HG03565 (cell line): Measurements from ENCODE around the gene RPL10.

ENCODE experiments used
- ATAC-seq: cut with Tn5 transposase; IDR thresholded peaks from one replicate; pipeline ENCODE4 v1.9.1; 2021; ENCODE audit warnings: mild to moderate bottlenecking, moderate library complexity; ENCODE audit not compliant: unreplicated experiment

The RPL10 gene

GRCh38 chrX:154428176-154429171, 30.3 kb downstream of the RPL10 start, which contains the start of gene ATP6AP1:
ATP6AP1 (plus strand) TSS chrX:154428677; CDS start chrX:154428693, 16 bp downstream.
- ATAC-seq = peak; percentile 95

GRCh38 chrX:154429711-154430110, 31.5 kb downstream of the RPL10 start:
- no peak for ATAC-seq

DNA sequence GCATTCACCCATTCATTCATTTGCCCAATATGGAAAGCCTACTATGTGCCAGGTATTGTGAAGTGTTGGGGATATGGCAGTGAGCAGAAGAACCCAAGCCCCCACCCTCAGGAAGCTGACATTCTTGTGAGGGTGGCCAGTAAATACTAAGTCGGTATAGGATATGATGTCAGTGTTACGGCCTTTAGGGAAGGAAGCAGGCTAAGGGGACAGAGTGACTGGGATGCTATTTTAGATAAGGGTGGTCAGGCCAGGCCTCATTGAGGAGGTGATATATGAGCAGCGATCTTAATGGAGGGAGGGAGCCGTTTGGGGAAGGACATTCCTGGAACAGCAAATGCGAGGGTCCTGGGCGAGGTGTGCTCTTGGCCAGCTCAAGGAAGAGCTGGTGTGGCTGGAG, 32.3 kb downstream of the RPL10 start:
- ATAC-seq = no peak

DNA sequence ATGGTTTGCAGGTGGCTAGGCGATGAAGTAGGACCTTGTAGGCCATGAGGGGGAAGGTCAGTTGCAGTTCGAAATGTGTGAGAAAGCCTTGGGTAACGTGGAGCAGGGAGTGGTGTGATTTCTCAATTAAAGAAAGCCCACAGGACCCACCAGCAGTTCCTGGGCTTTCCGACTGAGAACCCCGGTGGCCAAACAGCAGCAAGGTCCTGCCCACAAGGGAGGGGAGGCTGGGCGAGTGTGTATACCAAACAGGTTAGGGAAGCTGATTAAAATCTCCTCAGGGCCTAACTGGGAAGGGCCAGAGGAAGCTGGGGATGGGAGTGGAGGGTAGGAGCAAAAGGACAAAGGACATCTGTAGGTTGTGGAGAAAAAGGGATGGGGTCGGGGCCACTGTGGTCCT, 32.7 kb downstream of the RPL10 start:
- ATAC-seq = no peak

DNA sequence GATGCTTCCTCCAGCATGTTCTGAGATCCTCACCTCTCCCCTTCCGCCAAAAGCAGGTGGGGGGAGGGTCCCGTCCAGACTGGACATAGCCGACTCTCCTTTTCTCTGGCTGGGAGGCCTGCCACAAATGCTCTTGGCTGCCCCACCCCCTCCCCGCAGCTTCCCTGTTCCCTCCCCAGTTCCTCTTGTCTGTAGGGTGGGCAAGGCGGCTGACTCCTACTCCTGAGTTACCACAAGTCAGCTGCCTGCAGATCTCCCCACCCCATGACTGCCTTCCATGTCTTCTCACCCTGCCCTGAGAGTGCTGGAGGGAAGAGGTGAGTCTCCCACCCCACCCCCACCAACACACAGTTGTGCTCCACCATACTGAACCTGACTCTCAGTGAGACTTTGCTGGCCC, 33.2 kb downstream of the RPL10 start:
- no peak for ATAC-seq

GRCh38 chrX:154432210-154432609, 34.0 kb downstream of the RPL10 start:
- ATAC-seq = no peak

GRCh38 chrX:154433605-154434004, 35.4 kb downstream of the RPL10 start:
- no peak for ATAC-seq

- no peak for ATAC-seq
Observed at GRCh38 chrX:154434394-154435168, 36.4 kb downstream of the RPL10 start.

- ATAC-seq = no peak
Observed at GRCh38 chrX:154435171-154435733, 37.1 kb downstream of the RPL10 start.

GRCh38 chrX:154436374-154436982, 38.3 kb downstream of the RPL10 start:
- no peak for ATAC-seq

DNA sequence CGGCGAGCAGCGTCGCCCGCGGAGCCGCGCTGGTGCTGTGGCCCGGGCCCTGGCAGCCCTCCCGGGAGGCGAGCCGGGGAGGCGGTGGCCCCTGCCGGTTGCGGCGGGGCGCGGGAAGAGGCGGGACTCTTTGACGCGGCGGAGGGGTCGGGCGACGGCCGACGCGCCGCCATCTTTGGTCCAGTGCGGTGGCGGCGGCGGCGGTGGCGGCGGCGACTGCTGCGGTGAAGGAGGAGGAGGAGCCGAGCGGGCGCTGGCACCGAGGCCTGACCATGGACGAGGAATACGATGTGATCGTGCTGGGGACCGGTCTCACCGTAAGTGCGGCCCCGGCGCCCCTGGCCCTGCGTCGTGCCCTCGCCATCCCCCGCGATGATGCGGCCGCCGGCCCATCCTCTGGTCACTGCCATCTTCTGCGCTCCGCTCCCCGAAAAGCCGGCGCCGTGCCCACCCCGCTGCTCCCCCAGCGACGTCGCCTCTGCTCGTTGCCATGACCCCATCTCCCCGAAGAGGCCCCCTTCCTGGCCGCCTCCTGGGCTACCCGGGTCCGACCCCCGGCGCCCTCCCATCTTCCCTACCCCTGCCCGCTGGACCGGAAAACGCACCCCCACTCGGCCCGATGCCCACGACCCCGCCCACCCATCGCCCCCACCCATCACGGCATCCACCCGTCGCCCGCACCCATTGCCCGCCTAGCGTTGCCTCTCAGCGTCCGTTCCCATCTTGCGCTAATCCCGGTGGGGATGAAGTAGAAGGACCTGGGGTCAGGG, 39.0 kb downstream of the RPL10 start, which contains the start of gene GDI1:
Gene GDI1, plus strand, starts transcription at position 172 of the 770 bp plus-strand sequence. Its CDS starts 101 bp downstream, at position 273.
- ATAC-seq = no peak

DNA sequence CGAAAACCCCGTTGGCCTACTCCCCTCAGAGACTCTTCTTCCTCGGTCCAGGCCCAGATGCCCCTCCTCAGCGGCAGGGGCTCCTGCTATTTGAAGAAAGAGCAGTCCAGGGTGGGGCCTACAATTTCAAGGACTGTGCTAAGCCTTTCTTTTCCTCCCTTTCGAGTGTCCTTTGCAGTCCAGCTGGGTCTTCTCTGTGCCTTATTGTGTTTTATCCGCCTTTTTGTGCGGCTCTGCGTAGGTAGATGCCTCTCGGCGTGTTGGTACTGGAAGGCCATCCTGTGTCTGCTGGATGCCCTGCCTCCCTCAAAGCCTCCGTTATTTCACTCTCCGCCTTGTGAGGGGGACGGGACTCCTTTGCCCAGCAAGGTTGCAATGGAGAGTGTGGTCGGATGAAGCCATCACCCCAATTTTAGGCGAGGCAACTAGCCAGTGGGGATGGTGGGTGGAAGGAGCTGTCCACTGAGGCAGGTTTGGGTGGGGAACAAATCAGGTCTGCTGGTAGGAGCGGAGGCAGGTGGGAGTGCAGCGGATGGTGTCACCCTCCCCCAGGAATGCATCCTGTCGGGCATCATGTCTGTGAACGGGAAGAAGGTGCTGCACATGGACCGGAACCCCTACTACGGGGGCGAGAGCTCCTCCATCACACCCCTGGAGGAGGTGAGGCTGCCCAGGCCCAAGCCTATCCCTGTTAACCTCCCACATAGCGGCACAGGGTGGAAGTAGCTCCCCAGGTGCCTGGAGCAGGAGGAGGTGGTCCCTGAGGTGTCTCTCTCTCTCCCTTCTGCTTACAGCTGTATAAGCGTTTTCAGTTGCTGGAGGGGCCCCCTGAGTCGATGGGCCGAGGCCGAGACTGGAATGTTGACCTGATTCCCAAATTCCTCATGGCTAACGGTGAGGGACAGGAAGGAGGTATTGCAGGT, 40.1 kb downstream of the RPL10 start:
- ATAC-seq = no peak

DNA sequence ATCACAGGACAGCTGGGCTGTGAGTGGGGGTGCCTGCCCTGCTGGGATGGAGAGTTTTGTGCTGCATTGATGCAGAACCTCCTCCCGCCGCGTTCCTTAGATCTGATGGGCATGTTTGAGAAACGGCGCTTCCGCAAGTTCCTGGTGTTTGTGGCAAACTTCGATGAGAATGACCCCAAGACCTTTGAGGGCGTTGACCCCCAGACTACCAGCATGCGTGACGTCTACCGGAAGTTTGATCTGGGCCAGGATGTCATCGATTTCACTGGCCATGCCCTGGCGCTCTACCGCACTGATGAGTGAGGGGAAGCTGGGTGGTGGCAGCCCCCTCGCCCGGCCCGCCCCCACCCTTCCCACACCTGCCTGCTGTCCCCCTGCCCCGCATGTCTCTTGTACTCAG, 41.7 kb downstream of the RPL10 start:
- ATAC-seq = no peak

DNA sequence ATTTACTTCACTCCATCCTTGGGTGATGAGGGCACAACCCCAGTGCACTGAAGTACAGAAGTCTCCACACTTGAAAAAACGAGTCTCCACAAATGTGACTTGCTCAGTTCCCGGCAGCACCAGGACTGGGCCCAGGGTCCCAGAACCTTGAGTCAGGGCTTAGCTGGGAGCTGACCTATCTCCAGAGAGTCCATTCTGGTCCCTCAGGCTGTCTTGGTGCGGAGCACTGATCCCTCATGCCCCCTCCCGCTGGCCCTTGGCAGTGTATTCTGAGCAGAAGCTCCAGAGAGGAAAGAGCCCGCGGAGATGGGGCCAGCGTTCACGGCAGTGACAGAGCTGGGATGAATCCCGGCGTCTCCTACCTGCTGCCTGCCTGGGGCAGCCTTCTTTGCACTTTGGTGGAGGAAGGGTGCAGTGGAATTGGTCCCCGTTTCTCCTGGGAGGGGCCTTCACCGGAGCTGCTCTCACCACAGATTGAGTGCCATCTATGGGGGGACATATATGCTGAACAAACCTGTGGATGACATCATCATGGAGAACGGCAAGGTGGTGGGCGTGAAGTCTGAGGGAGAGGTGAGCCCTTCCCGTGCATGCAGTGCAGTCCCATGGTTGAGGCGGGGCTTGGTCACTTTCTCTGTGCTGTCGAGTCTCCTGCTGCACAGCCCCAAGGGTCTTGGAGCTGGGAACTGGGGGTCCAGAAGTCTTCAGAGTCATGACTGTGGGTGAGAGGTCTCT, 42.6 kb downstream of the RPL10 start:
- ATAC-seq = no peak

DNA sequence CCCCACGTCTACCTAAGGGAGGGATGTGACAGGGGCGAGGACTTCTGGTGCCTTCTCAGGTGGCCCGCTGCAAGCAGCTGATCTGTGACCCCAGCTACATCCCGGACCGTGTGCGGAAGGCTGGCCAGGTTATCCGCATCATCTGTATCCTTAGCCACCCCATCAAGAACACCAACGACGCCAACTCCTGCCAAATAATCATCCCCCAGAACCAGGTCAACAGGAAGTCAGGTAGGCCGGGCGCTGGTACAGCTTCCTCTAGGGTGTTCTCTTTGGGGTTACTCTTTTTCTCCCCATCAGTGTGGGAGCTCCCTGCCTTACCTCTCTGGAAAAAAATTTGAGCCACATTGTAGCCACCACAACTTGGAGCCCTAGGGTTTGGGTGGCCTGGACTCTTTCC, 43.4 kb downstream of the RPL10 start:
- ATAC-seq = no peak

DNA sequence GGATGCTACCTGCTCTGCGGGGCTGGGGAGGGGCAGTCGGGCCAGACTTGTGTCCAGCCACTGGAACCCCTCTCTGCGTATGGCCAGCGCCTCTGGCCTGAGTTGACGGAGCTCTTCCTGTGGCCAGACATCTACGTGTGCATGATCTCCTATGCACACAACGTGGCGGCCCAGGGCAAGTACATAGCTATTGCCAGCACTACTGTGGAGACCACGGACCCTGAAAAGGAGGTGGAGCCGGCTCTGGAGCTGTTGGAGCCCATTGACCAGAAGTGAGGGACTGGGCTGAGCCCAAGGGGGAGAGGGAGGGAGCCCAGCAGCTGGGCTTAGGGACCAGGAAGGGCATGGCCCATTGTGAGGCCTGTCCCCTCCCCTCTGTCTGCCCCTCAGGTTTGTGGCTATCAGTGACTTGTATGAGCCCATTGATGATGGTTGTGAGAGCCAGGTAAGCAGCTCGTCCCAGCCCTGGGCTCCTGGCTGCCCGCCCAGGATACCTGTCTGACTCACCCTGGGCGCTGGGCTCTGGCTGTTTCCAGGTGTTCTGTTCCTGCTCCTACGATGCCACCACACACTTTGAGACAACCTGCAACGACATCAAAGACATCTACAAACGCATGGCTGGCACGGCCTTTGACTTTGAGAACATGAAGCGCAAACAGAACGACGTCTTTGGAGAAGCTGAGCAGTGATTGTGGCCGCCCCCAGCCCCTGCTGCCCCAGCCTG, 44.0 kb downstream of the RPL10 start:
- ATAC-seq = no peak

- ATAC-seq = no peak
Observed at GRCh38 chrX:154443479-154443910, 45.3 kb downstream of the RPL10 start.
